ENCODE measurements around the gene RFPL3. TPM values are rescaled to one million over a fixed set of nuclear protein-coding genes. Genes with fewer than 3 reads are reported as not detected.
"Not testable (repeated sequence)": the region's sequence is repeated elsewhere in the genome, so short reads cannot be mapped to it uniquely, and the experiment has no call there.

RFPL3 gene
- total RNA-seq, 2 experiments from 2014 or later: not detected

DNA sequence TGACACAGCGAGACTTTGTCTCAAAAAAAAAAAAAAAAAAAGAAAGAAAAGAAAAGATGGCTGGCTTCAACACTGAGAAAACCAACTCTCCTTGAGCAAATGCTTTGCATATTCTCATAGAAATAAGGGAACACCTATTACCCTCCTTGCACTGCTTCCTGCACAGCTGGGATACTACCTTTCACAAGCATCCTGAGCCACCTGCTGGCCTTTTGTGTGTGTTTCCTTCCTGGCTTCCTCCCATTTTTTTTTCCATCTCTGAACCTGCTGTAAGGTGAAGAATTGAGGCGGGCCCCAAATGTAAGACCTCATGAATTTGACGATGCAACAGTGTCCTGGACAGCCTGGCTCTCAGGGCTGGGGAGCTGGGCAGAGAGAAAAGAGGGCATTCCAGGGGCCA, 1.9 kb upstream of the RFPL3 start:
- Mint-ChIP-seq H3K4me3 (no peak overlapping the region), H3K36me3 (no peaks in the 10 kb centered on the region), H3K9me3 (peaks cover 1% of the 10 kb centered on the region), H3K27me3 (no peaks in the 10 kb centered on the region), H3K4me1 (peaks cover 3% of the 10 kb centered on the region), H3K27ac (no peak overlapping the region)
- no peak for DNase-seq

DNA sequence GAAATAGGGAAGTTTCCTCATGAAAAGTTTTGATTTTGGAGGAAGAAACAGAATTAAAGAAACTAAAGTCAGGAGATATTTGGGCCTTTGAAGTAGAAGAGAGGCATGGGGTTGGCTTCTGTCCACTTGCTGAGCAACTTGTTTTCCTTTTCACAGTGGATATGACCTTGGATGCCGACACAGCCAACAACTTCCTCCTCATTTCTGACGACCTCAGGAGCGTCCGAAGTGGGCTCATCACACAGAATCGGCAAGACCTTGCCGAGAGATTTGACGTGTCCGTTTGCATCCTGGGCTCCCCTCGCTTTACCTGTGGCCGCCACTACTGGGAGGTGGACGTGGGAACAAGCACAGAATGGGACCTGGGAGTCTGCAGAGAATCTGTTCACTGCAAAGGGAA, 2.4 kb downstream of the RFPL3 start:
- H3K4me3 Mint-ChIP-seq, H3K36me3 Mint-ChIP-seq, H3K9me3 Mint-ChIP-seq, H3K27me3 Mint-ChIP-seq, H3K4me1 Mint-ChIP-seq, DNase-seq, H3K27ac Mint-ChIP-seq: not testable (repeated sequence)

DNA sequence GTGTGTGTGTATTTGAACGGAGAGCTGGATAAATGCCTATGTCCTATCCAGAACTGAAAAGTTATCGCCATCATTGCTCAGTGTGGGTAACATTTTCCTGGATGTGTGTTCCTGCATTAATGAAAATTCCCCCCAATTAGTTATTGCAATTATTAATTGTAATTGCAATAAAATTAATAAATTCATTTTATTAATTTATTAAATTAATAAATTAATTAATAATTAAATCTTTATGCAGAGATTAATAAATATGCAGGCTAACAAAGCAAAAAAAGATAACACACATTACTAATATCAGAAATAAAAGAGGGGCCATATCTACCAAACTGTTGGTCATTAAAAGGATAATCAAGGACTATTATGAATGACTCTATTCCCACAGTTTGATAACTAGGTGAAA, 3.6 kb downstream of the RFPL3 start:
- no peak for DNase-seq
- H3K4me3 Mint-ChIP-seq: no peak overlapping the region
- H3K27ac Mint-ChIP-seq: no peak overlapping the region
- H3K4me1 Mint-ChIP-seq: no peaks in the 10 kb centered on the region
- no peaks in the 10 kb centered on the region for H3K9me3 Mint-ChIP-seq
- no peaks in the 10 kb centered on the region for H3K36me3 Mint-ChIP-seq
- no peaks in the 10 kb centered on the region for H3K27me3 Mint-ChIP-seq

DNA sequence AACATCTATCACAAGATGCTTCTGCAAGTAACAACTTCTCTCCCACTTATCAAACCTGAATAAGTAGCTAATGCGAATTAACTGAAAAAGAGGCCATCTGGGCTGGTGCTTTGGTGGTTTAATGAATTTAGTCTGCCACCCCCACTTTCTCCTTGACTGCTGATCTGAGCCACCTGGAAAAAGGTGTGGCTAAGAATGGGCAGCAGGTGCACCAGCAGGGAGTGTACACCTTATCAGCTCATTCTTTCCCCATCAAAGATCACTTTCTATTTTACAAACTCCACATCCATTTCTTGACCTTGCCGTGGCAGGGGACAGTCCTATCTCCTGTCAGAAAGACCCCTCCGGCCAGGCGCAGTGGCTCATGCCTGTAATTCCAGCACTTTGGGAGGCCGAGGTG, 6.5 kb downstream of the RFPL3 start:
- Mint-ChIP-seq H3K4me1 (no peaks in the 10 kb centered on the region), H3K27ac (no peak overlapping the region), H3K36me3 (no peaks in the 10 kb centered on the region), H3K9me3 (no peaks in the 10 kb centered on the region), H3K4me3 (no peak overlapping the region), H3K27me3 (no peaks in the 10 kb centered on the region)
- no peak for DNase-seq

DNA sequence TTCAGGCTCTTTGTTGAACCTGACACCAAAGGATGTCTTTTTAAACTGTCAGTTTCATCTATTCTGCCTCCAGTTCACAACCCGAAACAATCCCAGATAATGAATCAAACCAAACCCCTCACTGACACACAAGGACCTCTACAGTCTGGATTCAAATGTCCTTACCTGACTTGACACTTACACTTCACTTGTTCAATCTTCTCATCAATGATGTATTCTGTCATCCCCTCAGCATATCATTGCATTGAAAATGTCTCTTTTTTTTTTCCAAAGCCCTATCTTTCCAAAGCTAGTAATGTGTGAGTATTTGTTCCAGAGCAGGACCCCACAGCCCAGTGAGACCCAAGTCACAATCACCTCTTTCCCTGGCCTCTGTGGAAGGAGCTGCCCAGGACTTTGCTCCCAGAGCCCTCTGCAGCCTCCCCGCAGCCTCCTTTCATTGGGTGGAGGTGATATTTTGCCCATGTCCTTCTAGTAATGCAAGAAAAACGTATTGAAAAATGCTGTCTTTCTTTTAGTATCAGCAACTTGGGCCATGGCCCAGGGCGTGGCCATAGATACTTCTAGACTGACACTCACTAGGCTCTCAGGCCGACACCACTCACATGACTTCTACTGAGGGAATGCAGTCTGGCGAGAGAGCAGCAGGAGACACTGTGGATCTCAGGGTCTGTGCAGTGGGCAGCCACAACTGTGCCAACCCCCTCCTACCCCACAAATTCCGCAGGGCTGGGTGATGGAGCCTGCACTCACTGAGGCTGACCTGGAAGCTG, 18.2 kb downstream of the RFPL3 start:
- DNase-seq: no peak
- no peak overlapping the region for H3K27ac Mint-ChIP-seq
- H3K9me3 Mint-ChIP-seq: no peaks in the 10 kb centered on the region
- H3K4me3 Mint-ChIP-seq: no peak overlapping the region
- no peaks in the 10 kb centered on the region for H3K27me3 Mint-ChIP-seq
- no peaks in the 10 kb centered on the region for H3K36me3 Mint-ChIP-seq
- no peaks in the 10 kb centered on the region for H3K4me1 Mint-ChIP-seq

DNA sequence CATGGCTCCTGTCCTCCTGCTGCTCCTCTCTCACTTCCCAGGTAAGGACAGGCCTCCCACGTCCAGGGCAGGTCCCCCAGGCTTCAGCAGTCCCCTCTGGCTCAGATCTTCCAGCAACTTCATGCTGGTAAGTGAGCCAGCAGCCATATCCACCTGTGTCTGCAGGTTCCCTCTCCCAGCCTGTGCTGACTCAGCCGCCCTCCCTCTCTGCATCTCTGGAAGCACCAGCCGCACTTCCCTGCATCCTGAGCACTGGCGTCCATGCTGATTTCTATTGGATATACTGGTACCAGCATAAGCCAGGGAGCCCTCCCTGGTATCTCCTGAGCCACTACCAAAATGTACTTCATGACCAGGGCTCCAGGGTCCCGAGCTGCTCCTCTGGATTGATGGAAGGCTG, 19.0 kb downstream of the RFPL3 start:
- DNase-seq: no peak
- Mint-ChIP-seq H3K36me3 (no peaks in the 10 kb centered on the region), H3K4me1 (no peaks in the 10 kb centered on the region), H3K9me3 (no peaks in the 10 kb centered on the region), H3K4me3 (no peak overlapping the region), H3K27me3 (no peaks in the 10 kb centered on the region), H3K27ac (no peak overlapping the region)

DNA sequence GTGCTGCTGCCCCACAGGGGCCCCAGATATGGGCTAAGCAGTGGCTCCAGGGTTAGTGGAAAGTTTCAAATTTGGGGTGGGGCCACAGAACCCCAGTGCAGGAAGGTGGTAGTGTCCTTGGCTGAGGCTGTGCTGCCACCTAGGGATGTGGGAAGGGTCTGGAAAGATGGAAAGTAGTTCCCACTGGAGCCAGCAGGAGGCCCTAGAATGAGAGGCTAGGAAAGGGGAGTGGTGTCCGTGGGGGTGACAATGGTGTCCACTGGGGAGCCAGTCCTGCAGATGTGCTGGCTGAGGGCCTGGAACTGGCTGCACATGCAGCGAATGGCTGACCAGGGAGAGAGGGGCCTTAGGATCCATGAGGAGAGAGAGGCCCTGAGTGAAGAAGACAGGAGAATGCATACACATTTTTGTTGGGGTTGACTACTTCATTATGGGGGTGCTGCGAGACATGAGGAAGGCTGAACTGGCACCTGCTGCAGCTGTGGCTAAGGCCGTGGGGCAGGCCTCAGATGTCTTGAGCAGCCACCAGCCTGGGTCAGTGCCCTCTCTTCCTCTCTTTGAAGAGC, 21.1 kb downstream of the RFPL3 start:
- Mint-ChIP-seq H3K4me3 (no peak overlapping the region), H3K4me1 (no peaks in the 10 kb centered on the region), H3K9me3 (no peaks in the 10 kb centered on the region), H3K27ac (no peak overlapping the region), H3K36me3 (no peaks in the 10 kb centered on the region), H3K27me3 (no peaks in the 10 kb centered on the region)
- DNase-seq: peak; percentile 18

DNA sequence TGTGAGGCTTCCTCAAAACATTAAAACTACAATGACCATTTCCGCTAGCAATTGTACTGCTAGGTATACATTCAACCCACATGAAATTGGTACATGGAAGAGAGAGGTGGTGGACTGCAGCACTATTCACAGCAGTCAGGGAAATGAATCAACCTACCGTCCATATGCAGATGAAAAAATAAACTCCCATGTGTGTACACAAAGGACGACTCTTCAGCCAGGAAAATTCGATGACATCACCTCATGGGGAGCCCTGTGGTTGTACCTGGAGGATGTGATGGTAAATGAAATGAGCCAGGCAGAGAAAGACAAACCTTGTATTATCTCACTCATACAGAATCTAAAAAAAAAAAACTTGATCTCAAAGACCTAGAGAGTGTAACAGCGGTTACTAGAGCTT, 23.3 kb downstream of the RFPL3 start:
- H3K36me3 Mint-ChIP-seq: peaks cover 6% of the 10 kb centered on the region
- DNase-seq: no peak
- no peaks in the 10 kb centered on the region for H3K4me1 Mint-ChIP-seq
- H3K4me3 Mint-ChIP-seq: no peak overlapping the region
- no peaks in the 10 kb centered on the region for H3K27me3 Mint-ChIP-seq
- no peaks in the 10 kb centered on the region for H3K9me3 Mint-ChIP-seq
- H3K27ac Mint-ChIP-seq: no peak overlapping the region

DNA sequence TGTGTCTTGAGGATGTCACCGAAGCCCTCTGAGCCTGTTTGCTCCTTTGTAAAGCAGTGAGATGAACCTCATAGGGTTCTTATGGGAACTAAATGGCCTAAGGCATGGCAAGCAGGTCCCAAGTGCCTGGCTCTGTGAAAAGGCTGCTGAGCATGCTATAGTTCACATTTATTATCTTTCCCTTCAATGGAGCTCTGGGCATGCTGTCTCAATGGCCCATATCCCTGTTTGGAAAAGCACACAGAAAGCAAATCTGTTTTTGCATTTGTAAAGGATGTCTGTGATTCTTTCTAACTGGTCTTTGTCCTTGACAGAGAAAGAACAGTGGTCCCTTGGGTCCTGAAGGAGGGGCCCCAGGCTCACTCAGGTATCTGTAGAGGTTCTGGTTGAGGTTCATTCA, 28.0 kb downstream of the RFPL3 start:
- Mint-ChIP-seq H3K27ac (no peak overlapping the region), H3K4me3 (no peak overlapping the region), H3K9me3 (no peaks in the 10 kb centered on the region), H3K4me1 (no peaks in the 10 kb centered on the region), H3K36me3 (peaks cover 21% of the 10 kb centered on the region), H3K27me3 (no peaks in the 10 kb centered on the region)
- no peak for DNase-seq

DNA sequence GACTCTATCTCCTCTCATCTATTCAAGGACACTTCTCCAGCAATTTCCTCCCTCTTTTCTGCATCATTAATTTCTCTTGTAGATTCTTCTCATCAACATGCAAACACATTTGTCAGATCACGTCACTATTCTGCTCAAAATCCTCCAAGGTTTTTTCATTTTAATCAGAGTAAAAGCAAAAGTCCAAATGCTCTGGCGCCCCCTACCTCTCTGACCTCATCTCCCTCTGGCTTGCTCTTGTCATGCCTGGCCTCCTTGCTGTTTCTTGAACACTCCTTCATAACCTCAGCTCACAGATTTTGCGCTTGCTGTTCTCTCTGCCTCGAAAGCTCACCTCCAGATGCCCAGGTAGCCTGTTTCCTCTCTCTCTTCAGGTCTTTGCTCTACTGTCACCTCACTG, 32.0 kb downstream of the RFPL3 start:
- peaks cover 24% of the 10 kb centered on the region for H3K36me3 Mint-ChIP-seq
- H3K4me3 Mint-ChIP-seq: no peak overlapping the region
- no peaks in the 10 kb centered on the region for H3K9me3 Mint-ChIP-seq
- no peaks in the 10 kb centered on the region for H3K27me3 Mint-ChIP-seq
- no peak overlapping the region for H3K27ac Mint-ChIP-seq
- no peaks in the 10 kb centered on the region for H3K4me1 Mint-ChIP-seq
- no peak for DNase-seq

DNA sequence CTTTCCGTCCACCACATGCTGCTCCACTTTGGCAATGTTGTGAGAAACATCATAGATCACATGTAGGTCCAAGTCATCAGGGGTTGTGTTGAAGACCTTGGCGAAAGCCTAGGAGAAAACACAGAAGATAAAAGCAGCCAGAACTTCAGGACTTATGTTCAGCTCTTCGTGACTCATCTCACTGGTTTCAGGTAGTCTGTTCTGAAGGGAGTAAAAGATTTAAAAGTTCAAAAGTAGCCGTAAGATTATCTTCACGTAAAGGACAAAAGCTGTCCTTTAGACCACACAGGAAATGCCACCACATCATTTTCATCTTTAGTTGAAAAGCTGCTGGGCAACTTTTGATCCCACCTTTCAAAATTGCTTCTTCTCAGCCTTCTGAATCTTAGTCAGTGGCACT, 37.4 kb downstream of the RFPL3 start:
- Mint-ChIP-seq H3K27me3 (no peaks in the 10 kb centered on the region), H3K36me3 (peaks cover 24% of the 10 kb centered on the region), H3K27ac (peak overlapping the region; percentile 57), H3K4me1 (peaks cover 5% of the 10 kb centered on the region), H3K4me3 (no peak overlapping the region), H3K9me3 (no peaks in the 10 kb centered on the region)
- no peak for DNase-seq

DNA sequence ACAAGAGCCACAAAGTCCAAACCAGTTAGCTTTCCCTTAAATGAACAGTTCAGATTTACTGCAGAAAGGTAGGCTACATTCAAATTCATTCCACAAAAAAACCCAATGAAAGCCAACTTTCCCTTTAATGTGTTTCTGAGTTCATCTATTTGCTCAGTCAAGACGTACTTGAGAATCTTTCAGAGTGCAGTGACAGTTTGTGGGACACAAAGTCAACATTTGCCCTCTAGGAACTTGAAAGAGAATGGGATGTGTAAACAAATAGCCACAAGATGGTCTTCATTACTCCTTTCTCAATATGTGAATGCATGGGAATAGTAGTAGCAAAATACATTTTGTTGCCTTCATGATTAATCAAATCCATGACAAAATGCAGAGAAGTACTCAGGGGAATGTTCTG, 38.6 kb downstream of the RFPL3 start:
- peaks cover 5% of the 10 kb centered on the region for H3K4me1 Mint-ChIP-seq
- H3K4me3 Mint-ChIP-seq: no peak overlapping the region
- no peak for DNase-seq
- H3K9me3 Mint-ChIP-seq: no peaks in the 10 kb centered on the region
- H3K27ac Mint-ChIP-seq: no peak overlapping the region
- no peaks in the 10 kb centered on the region for H3K27me3 Mint-ChIP-seq
- peaks cover 23% of the 10 kb centered on the region for H3K36me3 Mint-ChIP-seq

DNA sequence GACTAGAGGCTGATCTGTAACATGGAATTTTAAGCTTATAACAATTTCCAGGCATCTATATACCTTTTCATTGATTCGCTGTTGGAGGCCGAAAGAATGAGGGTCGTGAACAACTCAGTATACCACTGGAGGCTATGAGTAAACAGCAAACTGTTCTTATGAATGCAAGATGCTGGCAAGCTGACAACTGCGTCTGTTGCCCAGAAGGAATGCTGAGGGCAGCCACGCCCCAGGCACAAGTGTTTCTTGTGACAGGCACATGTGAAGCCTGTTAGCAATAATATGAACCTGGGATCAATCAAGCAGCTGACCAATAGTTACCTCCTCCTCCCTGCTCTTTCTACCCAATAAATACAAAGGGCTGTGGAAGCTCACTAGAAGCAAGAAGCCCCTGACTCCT, 39.1 kb downstream of the RFPL3 start:
- H3K9me3 Mint-ChIP-seq: no peaks in the 10 kb centered on the region
- H3K4me1 Mint-ChIP-seq: peaks cover 7% of the 10 kb centered on the region
- H3K4me3 Mint-ChIP-seq: no peak overlapping the region
- H3K36me3 Mint-ChIP-seq: peaks cover 23% of the 10 kb centered on the region
- no peak overlapping the region for H3K27ac Mint-ChIP-seq
- H3K27me3 Mint-ChIP-seq: no peaks in the 10 kb centered on the region
- no peak for DNase-seq

DNA sequence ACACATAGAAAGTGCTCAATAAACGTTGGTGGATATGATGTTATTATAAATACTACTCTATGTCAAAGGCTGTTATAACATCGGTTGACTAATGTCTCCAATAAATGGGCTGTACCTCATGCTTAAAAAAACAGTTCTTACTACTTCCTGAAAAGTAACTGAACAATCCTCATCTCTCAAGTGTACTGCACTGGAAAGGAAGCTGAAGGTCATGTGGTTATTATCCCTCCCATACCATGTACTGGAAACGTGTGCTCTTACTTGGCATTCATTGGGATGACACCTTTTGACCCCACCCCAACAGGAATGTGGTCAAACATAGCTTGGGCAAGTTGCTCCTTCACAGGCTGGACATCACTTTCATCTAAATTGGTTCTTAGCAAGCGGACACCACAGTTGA, 43.8 kb downstream of the RFPL3 start:
- H3K4me3 Mint-ChIP-seq: no peak overlapping the region
- peaks cover 22% of the 10 kb centered on the region for H3K36me3 Mint-ChIP-seq
- H3K4me1 Mint-ChIP-seq: peaks cover 5% of the 10 kb centered on the region
- H3K27me3 Mint-ChIP-seq: no peaks in the 10 kb centered on the region
- DNase-seq: no peak
- H3K27ac Mint-ChIP-seq: no peak overlapping the region
- H3K9me3 Mint-ChIP-seq: no peaks in the 10 kb centered on the region

DNA sequence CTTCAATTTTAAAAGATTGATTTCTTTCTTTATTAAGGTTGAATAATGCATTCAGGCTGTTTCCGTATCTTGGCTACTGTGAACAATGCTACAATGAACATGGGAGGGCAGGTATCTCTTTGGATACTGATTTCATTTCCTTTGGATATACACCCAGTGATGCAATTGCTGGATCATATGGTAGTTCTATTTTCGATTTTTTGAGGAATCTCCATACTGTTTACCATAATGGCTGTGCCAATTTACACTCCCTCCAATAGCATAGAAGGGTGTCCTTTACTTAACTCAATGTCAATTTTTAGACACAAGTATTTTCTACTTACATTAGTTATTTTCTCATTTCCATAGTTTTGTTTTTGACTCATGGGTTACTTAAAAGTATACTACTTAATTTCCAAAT, 46.4 kb downstream of the RFPL3 start:
- Mint-ChIP-seq H3K36me3 (peaks cover 38% of the 10 kb centered on the region), H3K4me1 (peaks cover 22% of the 10 kb centered on the region), H3K27ac (no peak overlapping the region), H3K9me3 (no peaks in the 10 kb centered on the region), H3K27me3 (no peaks in the 10 kb centered on the region), H3K4me3 (no peak overlapping the region)
- DNase-seq: no peak

DNA sequence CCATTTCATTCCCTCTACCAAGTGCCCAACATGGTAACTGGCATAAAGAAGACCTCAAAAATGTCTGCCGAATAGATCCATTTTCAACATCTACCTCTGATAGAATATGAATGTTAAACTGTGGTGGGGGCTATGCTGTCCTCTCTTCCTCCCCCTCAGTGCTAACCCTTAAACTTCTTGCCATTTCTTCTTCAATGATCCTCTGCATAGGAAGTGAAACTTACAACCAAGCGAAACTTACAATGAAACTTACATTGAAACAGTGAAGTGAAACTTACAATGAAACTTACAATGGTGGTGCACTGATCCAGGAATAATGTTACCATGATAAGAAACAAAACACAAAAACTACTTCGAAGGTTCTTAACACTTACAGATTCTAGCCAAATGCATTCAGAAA, 49.6 kb downstream of the RFPL3 start:
- Mint-ChIP-seq H3K27ac (peak overlapping the region; percentile 54), H3K36me3 (peaks cover 40% of the 10 kb centered on the region), H3K4me1 (peaks cover 37% of the 10 kb centered on the region), H3K27me3 (no peaks in the 10 kb centered on the region), H3K9me3 (no peaks in the 10 kb centered on the region), H3K4me3 (no peak overlapping the region)
- no peak for DNase-seq

All from activated naive CD8-positive, alpha-beta T cell treated with anti-CD3 and anti-CD28 coated beads for 36 hours (primary cell).